Subcutaneous abdominal adipose tissue (tissue), 5 donors: ENCODE results near the gene ARMC12.

ENCODE experiments used
- H3K27ac ChIP-seq: one replicate; pipeline ENCODE4 v1.7.0; 2013; ENCODE audit warnings: low read depth, mild to moderate bottlenecking, inconsistent platforms, low read length, moderate library complexity
- H3K27me3 ChIP-seq, 5 donors: one replicate each; pipeline ENCODE4 v1.7.0; 2013; ENCODE audit warnings: low read length in 5 of 5, inconsistent platforms in 1 of 5; ENCODE audit not compliant: control insufficient read depth in 5 of 5, insufficient read depth in 4 of 5
- H3K36me3 ChIP-seq, 5 donors: one replicate each; pipeline ENCODE4 v1.7.0; 2013; ENCODE audit warnings: low read length in 5 of 5; ENCODE audit not compliant: control insufficient read depth in 5 of 5, insufficient read depth in 5 of 5
- H3K4me1 ChIP-seq, 5 donors: one replicate each; pipeline ENCODE4 v1.7.0; 2013; ENCODE audit warnings: low read length in 5 of 5, mild to moderate bottlenecking in 3 of 5, moderate library complexity in 1 of 5; ENCODE audit not compliant: control insufficient read depth in 5 of 5, insufficient read depth in 5 of 5
- H3K4me3 ChIP-seq, 5 donors: one replicate each; pipeline ENCODE4 v1.7.0; 2013; ENCODE audit warnings: low read length in 5 of 5, low read depth in 1 of 5
- H3K9ac ChIP-seq, 5 donors: one replicate each; pipeline ENCODE4 v1.7.0; 2013; ENCODE audit warnings: low read length in 5 of 5, mild to moderate bottlenecking in 4 of 5, moderate library complexity in 3 of 5
- H3K9me3 ChIP-seq, 5 donors: one replicate each; pipeline ENCODE4 v1.7.0; 2013; ENCODE audit warnings: low read length in 5 of 5; ENCODE audit not compliant: control insufficient read depth in 5 of 5
- donor health status: healthy.
- donor health status: healthy.
- donor health status: healthy.
- donor health status: healthy.
- donor health status: healthy.

ARMC12 gene

GRCh38 chr6:35747877-35748276 lies 11.0 kb downstream of the ARMC12 start:
- peaks cover 0 to under 1% (median 0%) of the 10 kb centered on the region in 5 donors for H3K27me3 ChIP-seq
- no peak overlapping the region for H3K27ac ChIP-seq
- no peaks in the 10 kb centered on the region for H3K4me1 ChIP-seq
- no peak overlapping the region for H3K9ac ChIP-seq
- H3K36me3 ChIP-seq = no peaks in the 10 kb centered on the region
- no peak overlapping the region for H3K4me3 ChIP-seq
- peaks cover 0 to 9% (median 0%) of the 10 kb centered on the region in 5 donors for H3K9me3 ChIP-seq

DNA sequence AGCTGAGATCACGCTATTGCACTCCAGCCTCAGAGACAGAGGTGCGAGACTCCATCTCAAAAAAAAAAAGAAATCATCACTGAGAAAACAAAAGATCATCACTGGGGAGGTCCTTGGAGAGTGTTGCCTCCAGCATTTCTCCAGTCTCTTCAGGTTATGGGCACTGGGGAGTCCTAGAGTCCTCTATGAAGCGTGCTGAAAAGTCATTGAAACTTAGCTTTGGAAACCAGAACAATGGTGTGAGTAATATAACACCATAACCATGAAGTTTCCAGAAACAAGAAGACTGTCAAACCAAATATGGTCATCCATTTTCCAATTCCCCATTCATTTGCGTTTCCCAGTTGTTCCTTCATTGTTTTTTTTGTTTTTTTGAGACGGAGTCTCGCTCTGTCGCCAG lies 13.7 kb downstream of the ARMC12 start:
- Histone ChIP-seq H3K4me1 (no peaks in the 10 kb centered on the region), H3K4me3 (no peak overlapping the region), H3K36me3 (no peaks in the 10 kb centered on the region), H3K27me3 (no peaks in the 10 kb centered on the region), H3K9ac (no peak overlapping the region), H3K9me3 (peaks cover 0 to 9% (median 0%) of the 10 kb centered on the region in 5 donors), H3K27ac (no peak overlapping the region)

DNA sequence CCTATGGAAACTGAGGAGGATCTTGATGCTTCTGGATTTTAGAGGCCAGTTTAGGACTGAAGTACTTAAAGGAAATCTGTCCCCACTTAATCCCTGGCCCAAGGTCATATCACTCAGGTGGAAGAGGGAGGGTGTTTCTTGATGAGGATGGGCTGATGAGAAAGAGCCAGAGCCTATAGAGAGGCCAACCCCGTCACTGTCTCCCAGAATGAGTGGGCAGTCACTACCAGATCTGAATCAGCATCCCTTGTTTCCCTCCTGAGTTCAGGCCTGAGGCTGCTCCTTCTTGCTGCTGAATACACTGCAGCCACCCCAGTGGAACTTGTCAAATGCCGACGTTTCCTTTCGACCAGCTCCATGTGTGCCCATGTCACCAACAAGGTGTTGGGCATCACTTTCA lies 14.8 kb downstream of the ARMC12 start:
- no peaks in the 10 kb centered on the region for H3K4me1 ChIP-seq
- H3K36me3 ChIP-seq = no peaks in the 10 kb centered on the region
- H3K27ac ChIP-seq = no peak overlapping the region
- H3K4me3 ChIP-seq = no peak overlapping the region
- no peaks in the 10 kb centered on the region for H3K27me3 ChIP-seq
- peaks cover 0 to 9% (median 0%) of the 10 kb centered on the region in 5 donors for H3K9me3 ChIP-seq
- H3K9ac ChIP-seq = no peak overlapping the region

DNA sequence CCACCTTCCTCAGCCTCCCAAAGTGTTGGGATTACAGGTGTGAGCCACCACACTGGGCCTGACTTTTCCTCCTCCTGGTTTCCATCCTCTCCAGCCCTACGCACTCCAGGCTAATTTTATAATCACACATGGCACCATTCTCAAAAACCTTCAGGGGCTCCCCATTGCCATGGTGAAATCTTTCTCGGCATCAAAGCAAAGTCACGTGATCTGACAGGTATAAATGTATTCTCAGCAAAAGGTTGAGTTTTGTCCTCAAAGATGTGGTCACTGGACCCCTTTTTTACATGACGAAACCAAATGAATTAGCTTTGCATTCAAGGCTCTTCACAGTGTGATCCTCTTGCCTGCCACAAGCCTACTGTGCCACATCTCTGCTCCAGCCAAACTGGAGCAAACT lies 15.5 kb downstream of the ARMC12 start:
- Histone ChIP-seq H3K4me1 (no peaks in the 10 kb centered on the region), H3K27ac (no peak overlapping the region), H3K9me3 (peaks cover 0 to 7% (median 0%) of the 10 kb centered on the region in 5 donors), H3K36me3 (no peaks in the 10 kb centered on the region), H3K4me3 (no peak overlapping the region), H3K27me3 (no peaks in the 10 kb centered on the region), H3K9ac (no peak overlapping the region)

- H3K9me3 ChIP-seq = no peaks in the 10 kb centered on the region
- H3K4me3 ChIP-seq = no peak overlapping the region
- no peaks in the 10 kb centered on the region for H3K36me3 ChIP-seq
- no peak overlapping the region for H3K9ac ChIP-seq
- H3K27me3 ChIP-seq = peaks cover 0 to 4% (median 3%) of the 10 kb centered on the region in 5 donors
- H3K4me1 ChIP-seq = no peaks in the 10 kb centered on the region
- no peak overlapping the region for H3K27ac ChIP-seq
These were observed 17.8 kb downstream of the ARMC12 start for GRCh38 chr6:35754452-35755277.

GRCh38 chr6:35755278-35755924 lies 18.6 kb downstream of the ARMC12 start:
- H3K4me1 ChIP-seq = no peaks in the 10 kb centered on the region
- H3K9ac ChIP-seq = no peak overlapping the region
- no peak overlapping the region for H3K27ac ChIP-seq
- peaks cover 0 to 9% (median 5%) of the 10 kb centered on the region in 5 donors for H3K27me3 ChIP-seq
- H3K36me3 ChIP-seq = no peaks in the 10 kb centered on the region
- H3K9me3 ChIP-seq = no peaks in the 10 kb centered on the region
- no peak overlapping the region for H3K4me3 ChIP-seq

DNA sequence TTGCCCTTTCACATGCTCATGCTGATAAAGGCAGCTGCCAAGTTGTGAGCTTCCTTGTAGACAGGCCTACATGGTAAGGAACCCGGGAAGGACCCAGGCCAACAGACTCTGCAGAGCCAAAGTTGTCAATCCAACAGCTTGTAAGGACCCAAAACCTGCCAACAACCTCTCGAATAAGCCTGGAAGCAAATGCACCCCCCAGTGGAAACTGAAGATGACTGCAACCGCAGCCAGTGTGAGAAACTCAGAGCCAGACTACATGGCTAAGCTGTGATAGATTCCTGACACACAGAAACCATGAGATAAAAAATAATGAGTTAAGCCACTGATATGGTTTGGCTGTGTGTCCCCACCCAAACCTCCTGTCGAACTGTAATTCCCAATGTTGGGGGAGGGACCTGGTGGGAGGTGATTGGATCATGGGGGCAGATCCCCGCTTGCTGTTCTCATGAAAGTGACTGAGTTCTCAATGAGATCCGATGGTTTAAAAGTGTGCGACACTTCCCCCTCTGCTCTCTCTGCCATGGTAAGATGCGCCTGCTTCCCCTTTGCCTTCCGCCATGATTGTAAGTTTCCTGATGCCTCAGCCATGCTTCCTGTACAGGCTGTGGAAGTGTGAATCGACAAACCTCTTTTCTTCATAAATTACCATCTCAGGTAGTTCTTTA lies 20.8 kb downstream of the ARMC12 start:
- no peaks in the 10 kb centered on the region for H3K4me1 ChIP-seq
- H3K36me3 ChIP-seq = no peaks in the 10 kb centered on the region
- peaks cover 0 to 13% (median 8%) of the 10 kb centered on the region in 5 donors for H3K27me3 ChIP-seq
- no peak overlapping the region for H3K27ac ChIP-seq
- no peak overlapping the region for H3K9ac ChIP-seq
- H3K9me3 ChIP-seq = no peaks in the 10 kb centered on the region
- H3K4me3 ChIP-seq = no peak overlapping the region

DNA sequence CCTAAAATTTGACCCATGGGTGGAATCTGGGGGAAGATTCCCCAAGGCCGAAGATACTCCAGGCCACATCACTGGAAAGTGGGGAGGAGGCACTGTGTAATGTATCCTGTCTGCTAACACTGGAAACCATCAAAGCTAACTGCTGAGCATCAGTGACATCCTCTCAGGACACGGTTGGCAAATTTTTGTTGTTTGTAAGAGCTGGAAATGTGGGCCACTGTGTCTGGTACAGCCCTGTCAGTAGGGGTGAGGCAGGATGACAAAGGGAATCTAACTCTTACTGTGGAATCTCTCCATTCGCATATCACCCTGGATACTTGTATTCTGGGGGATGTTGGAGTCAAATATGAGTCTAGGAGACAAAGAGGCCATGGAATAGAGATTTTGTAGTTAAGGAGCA lies 22.6 kb downstream of the ARMC12 start:
- H3K4me1 ChIP-seq = no peaks in the 10 kb centered on the region
- H3K9ac ChIP-seq = no peak overlapping the region
- H3K27ac ChIP-seq = no peak overlapping the region
- H3K4me3 ChIP-seq = no peak overlapping the region
- no peaks in the 10 kb centered on the region for H3K9me3 ChIP-seq
- peaks cover 2 to 27% (median 20%) of the 10 kb centered on the region in 5 donors for H3K27me3 ChIP-seq
- no peaks in the 10 kb centered on the region for H3K36me3 ChIP-seq

DNA sequence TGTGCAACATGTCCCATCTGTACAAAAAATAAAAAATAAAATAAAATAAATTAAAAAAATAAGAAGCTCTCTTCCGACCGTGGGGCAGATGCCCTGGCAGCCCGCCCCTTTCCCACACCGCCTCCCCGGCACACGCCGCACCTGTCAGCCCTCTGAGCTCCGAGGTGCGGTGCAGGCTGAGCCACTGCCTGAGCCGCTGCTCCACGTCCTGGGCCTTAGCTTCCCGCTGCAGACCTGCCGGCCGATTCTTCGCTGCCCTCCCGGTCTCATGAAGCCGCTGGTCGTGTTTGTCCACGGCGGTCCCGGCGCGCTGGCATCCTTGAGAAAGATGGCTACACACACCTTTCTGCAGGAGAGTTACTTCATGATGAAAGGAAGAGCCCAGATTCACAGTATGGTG lies 28.9 kb downstream of the ARMC12 start:
- Histone ChIP-seq H3K9me3 (no peaks in the 10 kb centered on the region), H3K4me1 (no peaks in the 10 kb centered on the region), H3K4me3 (no peak overlapping the region), H3K9ac (no peak overlapping the region), H3K27ac (no peak overlapping the region), H3K36me3 (no peaks in the 10 kb centered on the region), H3K27me3 (peaks cover 2 to 20% (median 13%) of the 10 kb centered on the region in 5 donors)

- H3K36me3 ChIP-seq = no peaks in the 10 kb centered on the region
- H3K9ac ChIP-seq = no peak overlapping the region
- no peaks in the 10 kb centered on the region for H3K4me1 ChIP-seq
- H3K9me3 ChIP-seq = no peaks in the 10 kb centered on the region
- no peak overlapping the region for H3K4me3 ChIP-seq
- peaks cover under 1 to 17% (median 16%) of the 10 kb centered on the region in 5 donors for H3K27me3 ChIP-seq
- H3K27ac ChIP-seq = no peak overlapping the region
These were observed 32.4 kb downstream of the ARMC12 start for GRCh38 chr6:35769211-35769610.
